ENCODE measurements around the gene TRAP1. TPM values are rescaled to one million over a fixed set of nuclear protein-coding genes. Genes with fewer than 3 reads are reported as not detected.

Gene TRAP1
- total RNA-seq, 1 donor from 2014 or later, result 212 TPM

- TF ChIP-seq CTCF (IDR thresholded peaks at IDR 0.05; ENCODE audit: unreplicated experiment), result no peak
- no peaks in the 10 kb centered on the region for H3K9me3 Mint-ChIP-seq (ENCODE audit: low read depth)
- H3K36me3 Mint-ChIP-seq (ENCODE audit: insufficient read depth), result peaks cover 9% of the 10 kb centered on the region
- DNase-seq (ENCODE audit: low spot score, unreplicated experiment), result no peak
- H3K27me3 Mint-ChIP-seq, result no peaks in the 10 kb centered on the region
- peak overlapping the region; percentile 58 for H3K4me3 Mint-ChIP-seq (ENCODE audit: low read depth)
- H3K27ac Mint-ChIP-seq, result peak overlapping the region; percentile 99
- H3K4me1 Mint-ChIP-seq (ENCODE audit: low read depth), result peaks cover 34% of the 10 kb centered on the region
These were observed 20.7 kb downstream of the TRAP1 start for GRCh38 chr16:3696425-3697218.

DNA sequence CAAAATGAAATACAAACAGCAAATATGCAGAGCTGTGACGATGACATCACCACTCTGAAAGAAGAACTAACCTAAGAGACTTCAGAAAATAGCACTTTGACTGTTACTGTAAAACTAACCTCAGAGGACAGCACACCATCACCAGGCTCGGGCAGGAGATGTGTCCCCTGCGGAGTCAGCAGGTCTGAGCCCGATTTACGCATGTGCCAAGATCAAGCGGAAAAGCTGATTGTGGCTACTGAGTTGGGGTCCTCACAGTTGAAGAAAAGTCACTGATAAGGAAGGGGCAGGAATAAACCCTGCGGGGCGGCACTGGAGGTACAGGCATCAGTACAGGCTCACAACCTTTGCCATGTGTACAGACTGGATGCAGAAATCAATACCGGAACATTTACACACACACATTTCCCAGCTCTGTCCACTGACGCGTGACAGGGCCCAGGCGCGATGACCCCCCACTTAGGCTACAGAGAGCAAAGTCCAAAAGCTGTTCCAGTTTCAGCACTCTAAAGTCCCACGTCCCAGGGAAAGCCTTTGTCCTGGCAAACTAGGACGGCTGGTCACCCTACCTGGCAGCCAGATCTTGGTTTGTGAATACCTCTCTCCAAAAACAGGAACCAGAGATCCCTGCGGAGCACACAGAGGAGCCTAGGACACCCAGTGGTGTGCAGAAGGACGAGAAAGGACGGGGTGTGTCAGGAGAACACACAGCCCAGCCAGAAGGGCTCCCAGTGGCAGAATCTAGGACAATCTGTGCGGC lies 21.5 kb downstream of the TRAP1 start:
- Mint-ChIP-seq H3K27me3 (no peaks in the 10 kb centered on the region), H3K27ac (peak overlapping the region; percentile 99), H3K9me3 (ENCODE audit: low read depth) (no peaks in the 10 kb centered on the region), H3K4me1 (ENCODE audit: low read depth) (peaks cover 32% of the 10 kb centered on the region), H3K36me3 (ENCODE audit: insufficient read depth) (peaks cover 9% of the 10 kb centered on the region), H3K4me3 (ENCODE audit: low read depth) (peak overlapping the region; percentile 58)
- DNase-seq (ENCODE audit: low spot score, unreplicated experiment), result peak; percentile 56
- TF ChIP-seq CTCF (IDR thresholded peaks at IDR 0.05; ENCODE audit: unreplicated experiment), result no peak

DNA sequence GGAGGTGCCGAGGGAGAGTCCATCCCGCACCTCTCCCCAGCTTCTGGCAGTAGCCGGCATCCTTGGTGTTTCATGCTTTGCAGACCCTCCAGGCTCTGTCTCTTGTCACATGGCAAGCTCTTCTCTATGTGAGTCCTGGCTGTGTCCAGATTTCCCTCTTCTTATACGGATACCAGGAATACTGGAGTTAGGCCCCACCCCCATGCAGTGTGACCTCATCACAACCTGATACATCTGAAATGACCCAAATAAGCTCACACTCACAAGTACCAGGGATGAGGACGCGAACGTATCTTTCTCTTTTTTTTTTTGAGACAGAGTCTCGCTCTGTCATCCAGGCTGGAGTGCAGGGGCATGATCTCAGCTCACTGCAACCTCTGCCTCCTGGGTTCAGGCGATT lies 23.3 kb downstream of the TRAP1 start:
- no peak for TF ChIP-seq CTCF (IDR thresholded peaks at IDR 0.05; ENCODE audit: unreplicated experiment)
- no peak overlapping the region for H3K4me3 Mint-ChIP-seq (ENCODE audit: low read depth)
- no peak overlapping the region for H3K27ac Mint-ChIP-seq
- H3K4me1 Mint-ChIP-seq (ENCODE audit: low read depth), result peaks cover 38% of the 10 kb centered on the region
- no peaks in the 10 kb centered on the region for H3K27me3 Mint-ChIP-seq
- DNase-seq (ENCODE audit: low spot score, unreplicated experiment), result no peak
- peaks cover 13% of the 10 kb centered on the region for H3K36me3 Mint-ChIP-seq (ENCODE audit: insufficient read depth)
- no peaks in the 10 kb centered on the region for H3K9me3 Mint-ChIP-seq (ENCODE audit: low read depth)

- Mint-ChIP-seq H3K27me3 (no peaks in the 10 kb centered on the region), H3K27ac (peak overlapping the region; percentile 52), H3K4me3 (ENCODE audit: low read depth) (no peak overlapping the region), H3K4me1 (ENCODE audit: low read depth) (peaks cover 36% of the 10 kb centered on the region), H3K36me3 (ENCODE audit: insufficient read depth) (peaks cover 25% of the 10 kb centered on the region), H3K9me3 (ENCODE audit: low read depth) (no peaks in the 10 kb centered on the region)
- DNase-seq (ENCODE audit: low spot score, unreplicated experiment), result no peak
- TF ChIP-seq CTCF (IDR thresholded peaks at IDR 0.05; ENCODE audit: unreplicated experiment), result no peak
These were observed 25.6 kb downstream of the TRAP1 start for GRCh38 chr16:3691761-3692160.

DNA sequence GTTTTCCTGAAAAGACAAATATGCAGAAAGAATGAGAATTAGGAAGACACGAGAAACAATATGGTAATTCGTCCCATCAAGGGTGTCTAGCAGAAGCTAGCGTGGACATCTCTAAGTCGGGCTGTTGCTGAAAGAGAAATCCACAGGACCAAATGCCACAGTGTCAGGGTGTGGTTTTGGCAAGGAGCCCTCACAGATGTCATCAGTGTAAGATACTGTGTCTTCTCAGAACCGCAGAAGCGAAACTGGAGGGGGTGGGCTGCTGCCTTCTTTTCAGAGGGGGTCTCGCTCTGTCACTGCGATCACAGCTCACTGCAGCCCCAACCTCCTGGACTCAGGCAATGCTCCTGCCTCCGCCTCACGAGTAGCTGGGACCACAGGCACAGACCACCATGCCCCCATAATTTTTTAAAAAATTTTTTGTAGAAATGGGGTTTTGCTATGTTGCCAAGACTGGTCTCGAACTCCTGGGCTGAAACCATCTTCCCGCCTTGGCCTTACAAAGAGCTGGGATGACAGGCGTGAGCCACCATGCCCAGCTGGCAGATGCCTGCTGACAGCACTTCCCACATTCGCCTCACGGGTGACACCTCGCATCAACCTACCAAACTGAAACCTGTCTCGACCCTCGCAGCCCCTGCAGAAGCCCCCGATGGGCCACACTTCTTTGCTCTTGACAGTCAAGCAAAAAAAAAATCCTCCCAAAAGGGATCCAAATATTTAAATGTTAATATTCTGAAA lies 26.2 kb downstream of the TRAP1 start:
- Mint-ChIP-seq H3K27ac (peak overlapping the region; percentile 65), H3K9me3 (ENCODE audit: low read depth) (no peaks in the 10 kb centered on the region), H3K4me3 (ENCODE audit: low read depth) (no peak overlapping the region), H3K27me3 (no peaks in the 10 kb centered on the region), H3K4me1 (ENCODE audit: low read depth) (peaks cover 33% of the 10 kb centered on the region), H3K36me3 (ENCODE audit: insufficient read depth) (peaks cover 25% of the 10 kb centered on the region)
- DNase-seq (ENCODE audit: low spot score, unreplicated experiment), result no peak
- no peak for TF ChIP-seq CTCF (IDR thresholded peaks at IDR 0.05; ENCODE audit: unreplicated experiment)
